Prostate gland (tissue), 2 donors: ENCODE data around the gene MYH6.

Experiments used
- POLR2A ChIP-seq: fragments of 450-650 bp; IDR thresholded peaks from one replicate; pipeline ENCODE4 v1.6.1; 2016; ENCODE audit warnings: antibody characterized with exemption, mild to moderate bottlenecking
- TF ChIP-seq, protein P1 (sequence below), 4 experiments: fragments of 200-600 bp in 2 of 4; fragments of 450-650 bp in 2 of 4; sonication (generic) in 2 of 4; IDR thresholded peaks; 1 replicate in 3 of 4; 2 replicates in 1 of 4; pipeline ENCODE4 v1.5.1; 2016 to 2019; ENCODE audit warnings: antibody characterized with exemption in 4 of 4, mild to moderate bottlenecking in 2 of 4, moderate library complexity in 2 of 4

DNA sequence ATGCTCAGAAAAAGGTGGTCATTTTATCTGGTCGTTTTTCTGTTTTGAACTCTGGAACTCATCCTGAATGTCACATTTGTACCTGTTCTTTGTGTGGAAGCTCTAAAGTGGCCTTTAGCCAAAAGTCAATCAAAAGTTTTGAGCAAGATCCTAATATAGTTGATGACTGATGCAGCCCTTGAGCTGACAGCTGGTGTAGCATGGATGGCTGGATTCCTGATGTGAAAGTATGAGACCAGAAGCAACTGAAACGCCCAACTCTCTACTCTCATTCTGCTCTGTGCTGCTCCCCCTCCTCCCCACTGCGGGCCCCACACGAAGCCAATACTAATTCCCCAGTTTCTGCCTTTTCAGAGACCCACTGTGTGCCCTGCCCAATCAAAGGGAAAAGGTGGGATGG is 37.7 kb upstream of the MYH6 start:
- TF ChIP-seq, protein P1, sequence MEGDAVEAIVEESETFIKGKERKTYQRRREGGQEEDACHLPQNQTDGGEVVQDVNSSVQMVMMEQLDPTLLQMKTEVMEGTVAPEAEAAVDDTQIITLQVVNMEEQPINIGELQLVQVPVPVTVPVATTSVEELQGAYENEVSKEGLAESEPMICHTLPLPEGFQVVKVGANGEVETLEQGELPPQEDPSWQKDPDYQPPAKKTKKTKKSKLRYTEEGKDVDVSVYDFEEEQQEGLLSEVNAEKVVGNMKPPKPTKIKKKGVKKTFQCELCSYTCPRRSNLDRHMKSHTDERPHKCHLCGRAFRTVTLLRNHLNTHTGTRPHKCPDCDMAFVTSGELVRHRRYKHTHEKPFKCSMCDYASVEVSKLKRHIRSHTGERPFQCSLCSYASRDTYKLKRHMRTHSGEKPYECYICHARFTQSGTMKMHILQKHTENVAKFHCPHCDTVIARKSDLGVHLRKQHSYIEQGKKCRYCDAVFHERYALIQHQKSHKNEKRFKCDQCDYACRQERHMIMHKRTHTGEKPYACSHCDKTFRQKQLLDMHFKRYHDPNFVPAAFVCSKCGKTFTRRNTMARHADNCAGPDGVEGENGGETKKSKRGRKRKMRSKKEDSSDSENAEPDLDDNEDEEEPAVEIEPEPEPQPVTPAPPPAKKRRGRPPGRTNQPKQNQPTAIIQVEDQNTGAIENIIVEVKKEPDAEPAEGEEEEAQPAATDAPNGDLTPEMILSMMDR (IDR thresholded peaks at IDR 0.05) = no peak
- no peak for TF ChIP-seq POLR2A
